ENCODE data around the gene ENHO. TPM values are rescaled to one million over a fixed set of nuclear protein-coding genes. Genes with fewer than 3 reads are reported as not detected.
"Not testable (repeated sequence)": the region's sequence is repeated elsewhere in the genome, so short reads cannot be mapped to it uniquely, and the experiment has no call there.

The ENHO gene
- total and polyA plus RNA-seq, 8 donors = 1.2 to 63.8 (median 11.4) TPM; not detected in 2

DNA sequence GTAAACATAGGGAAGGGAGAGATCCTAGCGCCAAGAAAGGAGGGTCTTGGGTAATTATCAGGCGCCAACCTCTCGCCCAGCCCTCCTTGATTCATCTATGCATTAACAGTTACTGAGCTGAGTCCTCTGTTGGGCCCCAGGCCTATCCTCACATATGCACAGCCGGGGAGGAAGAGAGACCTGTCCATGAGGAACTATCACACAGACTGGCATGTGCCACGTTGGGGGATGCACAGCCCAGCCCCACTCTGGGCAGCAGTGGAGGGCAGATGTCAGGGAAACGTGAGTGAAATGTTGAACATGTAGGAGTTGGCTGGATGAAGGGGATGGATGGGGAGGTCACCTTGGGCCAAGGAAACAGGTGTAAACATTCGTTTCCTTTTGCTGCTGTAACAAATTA lies 18.8 kb upstream of the ENHO start:
- Histone ChIP-seq H3K27me3 (peaks cover 0 to 18% (median 0%) of the 10 kb centered on the region in 3 donors), H3K36me3 (no peaks in the 10 kb centered on the region), H3K4me1 (no peaks in the 10 kb centered on the region), H3K9me3 (no peaks in the 10 kb centered on the region), H3K4me3 (no peak overlapping the region), H3K27ac (no peak overlapping the region)
- DNase-seq = no peak
- intact Hi-C loops (cut with DNase I; ENCODE audit: low total_unique reads) = no loop called here
- WGBS, 5 donors = 69 to 78% (median 76%) methylated on average over 7 of the region's 7 CpGs
- no peak for TF ChIP-seq POLR2AphosphoS5 (IDR thresholded peaks at IDR 0.05)
- TF ChIP-seq EP300 (IDR thresholded peaks at IDR 0.05) = no peak
- TF ChIP-seq, protein P1, sequence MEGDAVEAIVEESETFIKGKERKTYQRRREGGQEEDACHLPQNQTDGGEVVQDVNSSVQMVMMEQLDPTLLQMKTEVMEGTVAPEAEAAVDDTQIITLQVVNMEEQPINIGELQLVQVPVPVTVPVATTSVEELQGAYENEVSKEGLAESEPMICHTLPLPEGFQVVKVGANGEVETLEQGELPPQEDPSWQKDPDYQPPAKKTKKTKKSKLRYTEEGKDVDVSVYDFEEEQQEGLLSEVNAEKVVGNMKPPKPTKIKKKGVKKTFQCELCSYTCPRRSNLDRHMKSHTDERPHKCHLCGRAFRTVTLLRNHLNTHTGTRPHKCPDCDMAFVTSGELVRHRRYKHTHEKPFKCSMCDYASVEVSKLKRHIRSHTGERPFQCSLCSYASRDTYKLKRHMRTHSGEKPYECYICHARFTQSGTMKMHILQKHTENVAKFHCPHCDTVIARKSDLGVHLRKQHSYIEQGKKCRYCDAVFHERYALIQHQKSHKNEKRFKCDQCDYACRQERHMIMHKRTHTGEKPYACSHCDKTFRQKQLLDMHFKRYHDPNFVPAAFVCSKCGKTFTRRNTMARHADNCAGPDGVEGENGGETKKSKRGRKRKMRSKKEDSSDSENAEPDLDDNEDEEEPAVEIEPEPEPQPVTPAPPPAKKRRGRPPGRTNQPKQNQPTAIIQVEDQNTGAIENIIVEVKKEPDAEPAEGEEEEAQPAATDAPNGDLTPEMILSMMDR (IDR thresholded peaks at IDR 0.05) = no peak
- no peak for TF ChIP-seq POLR2A (IDR thresholded peaks at IDR 0.05)

DNA sequence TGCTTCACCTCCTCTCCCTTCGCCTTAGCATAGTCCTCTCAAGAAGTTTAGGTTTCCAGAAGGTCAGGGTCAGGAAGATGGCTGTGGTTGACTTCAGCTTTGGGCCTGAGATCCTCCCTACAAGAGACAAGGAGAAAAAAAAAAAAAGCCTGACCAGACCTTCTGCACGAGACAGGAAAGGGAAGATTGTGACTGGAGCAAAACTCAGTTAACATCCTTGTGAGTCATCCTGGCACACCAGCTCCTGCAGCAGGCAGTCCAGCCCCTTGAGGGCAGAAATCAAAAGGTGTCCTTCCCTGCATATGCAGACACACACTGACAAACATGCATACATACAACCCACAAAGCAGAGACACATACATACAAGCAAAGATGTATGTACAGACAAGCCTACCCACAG lies 18.0 kb upstream of the ENHO start:
- DNase-seq = no peak
- no peaks in the 10 kb centered on the region for H3K36me3 ChIP-seq
- no peak overlapping the region for H3K4me3 ChIP-seq
- H3K27me3 ChIP-seq = peaks cover 0 to 21% (median 0%) of the 10 kb centered on the region in 3 donors
- TF ChIP-seq, protein P1 (IDR thresholded peaks at IDR 0.05) = no peak
- TF ChIP-seq POLR2AphosphoS5 (IDR thresholded peaks at IDR 0.05) (no peak), POLR2A (IDR thresholded peaks at IDR 0.05) (no peak), EP300 (IDR thresholded peaks at IDR 0.05) (no peak)
- WGBS, 5 donors = 55 to 68% (median 64%) methylated on average over 2 of the region's 2 CpGs
- intact Hi-C loops (cut with DNase I; ENCODE audit: low total_unique reads) = no loop called here
- no peak overlapping the region for H3K27ac ChIP-seq
- no peaks in the 10 kb centered on the region for H3K9me3 ChIP-seq
- no peaks in the 10 kb centered on the region for H3K4me1 ChIP-seq

DNA sequence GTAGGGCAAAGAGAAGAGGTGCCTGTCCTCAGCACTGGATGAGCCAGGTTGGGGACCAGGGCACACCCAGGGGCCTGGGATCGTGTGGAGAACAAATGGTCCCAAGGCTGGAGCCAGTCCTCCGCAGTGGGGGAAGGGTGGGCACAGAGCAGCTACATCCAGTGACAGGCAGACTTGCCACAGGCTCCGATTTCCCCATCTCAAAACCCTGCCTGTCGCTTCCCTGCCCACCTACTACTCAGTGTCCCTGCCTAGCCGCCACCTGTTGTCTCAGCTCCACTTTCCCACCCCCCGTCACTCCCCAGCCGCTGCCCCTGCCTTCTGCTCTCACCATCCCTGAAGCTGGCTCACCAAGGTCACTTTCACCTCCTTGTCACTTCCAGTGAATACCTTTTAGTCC lies 13.9 kb upstream of the ENHO start:
- WGBS, 5 donors = 42 to 49% (median 48%) methylated on average over 7 of the region's 7 CpGs
- Histone ChIP-seq H3K36me3 (no peaks in the 10 kb centered on the region), H3K27ac (no peak overlapping the region), H3K27me3 (peaks cover 0 to 47% (median 0%) of the 10 kb centered on the region in 3 donors), H3K9me3 (peaks cover 0 to 8% (median 2%) of the 10 kb centered on the region in 4 donors), H3K4me3 (no peak overlapping the region), H3K4me1 (no peaks in the 10 kb centered on the region)
- intact Hi-C loops (cut with DNase I; ENCODE audit: low total_unique reads) = no loop called here
- TF ChIP-seq POLR2A (IDR thresholded peaks at IDR 0.05) = no peak
- TF ChIP-seq, protein P1 (IDR thresholded peaks at IDR 0.05) = no peak
- no peak for TF ChIP-seq POLR2AphosphoS5 (IDR thresholded peaks at IDR 0.05)
- TF ChIP-seq EP300 (IDR thresholded peaks at IDR 0.05) = no peak
- DNase-seq = no peak

DNA sequence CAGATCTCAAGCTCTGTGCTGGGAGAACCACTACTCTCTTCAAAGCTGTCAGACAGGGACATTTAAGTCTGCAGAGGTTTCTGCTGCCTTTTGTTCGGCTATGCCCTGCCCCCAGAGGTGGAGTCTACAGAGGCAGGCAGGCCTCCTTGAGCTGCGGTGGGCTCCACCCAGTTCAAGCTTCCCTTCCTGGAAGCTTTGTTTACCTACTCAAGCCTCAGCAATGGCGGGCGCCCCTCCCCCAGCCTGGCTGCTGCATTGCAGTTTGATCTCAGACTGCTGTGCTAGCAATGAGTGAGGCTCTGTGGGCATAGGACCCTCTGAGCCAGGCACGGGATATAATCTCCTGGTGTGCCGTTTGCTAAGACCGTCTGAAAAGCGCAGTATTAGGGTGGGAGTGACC lies 9.3 kb upstream of the ENHO start:
- intact Hi-C loops (cut with DNase I; ENCODE audit: low total_unique reads); H3K4me3 ChIP-seq; H3K36me3 ChIP-seq; H3K4me1 ChIP-seq; H3K9me3 ChIP-seq; H3K27ac ChIP-seq; DNase-seq: not testable (repeated sequence)
- peaks cover 0 to 40% (median 0%) of the 10 kb centered on the region in 3 donors for H3K27me3 ChIP-seq
- 79 to 98% (median 89%) methylated on average over 6 to 8 of the region's 8 CpGs for WGBS, 5 donors

DNA sequence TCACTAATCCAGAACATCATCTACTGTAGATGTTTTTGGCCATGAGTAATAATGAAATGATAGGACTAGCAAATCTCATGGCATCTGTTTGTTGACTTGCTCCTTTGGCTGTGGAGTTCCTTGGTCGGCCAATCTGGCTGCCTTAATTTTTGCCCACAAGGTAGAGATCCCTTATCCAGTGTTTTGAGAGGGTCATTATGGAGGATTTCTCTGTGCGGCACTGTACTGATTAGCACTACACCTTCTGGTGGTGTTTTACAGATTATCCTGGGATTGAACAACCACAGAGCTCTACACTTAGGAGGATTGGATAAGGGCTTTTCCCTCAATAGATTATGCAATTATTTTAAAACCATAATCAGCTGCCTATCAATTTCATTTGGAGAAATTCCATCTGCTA lies 3.2 kb upstream of the ENHO start:
- intact Hi-C loops (cut with DNase I; ENCODE audit: low total_unique reads) = no loop called here
- peaks cover 3 to 17% (median 13%) of the 10 kb centered on the region in 4 donors for H3K4me1 ChIP-seq
- H3K4me3 ChIP-seq = no peak overlapping the region
- 45 to 70% (median 51%) methylated on average over 2 of the region's 2 CpGs for WGBS, 5 donors
- no peak overlapping the region for H3K27ac ChIP-seq
- peaks cover 0 to 9% (median 0%) of the 10 kb centered on the region in 3 donors for H3K27me3 ChIP-seq
- H3K9me3 ChIP-seq = no peaks in the 10 kb centered on the region
- TF ChIP-seq, protein P1 (IDR thresholded peaks at IDR 0.05) = no peak
- TF ChIP-seq EP300 (IDR thresholded peaks at IDR 0.05) = no peak
- no peak for TF ChIP-seq POLR2AphosphoS5 (IDR thresholded peaks at IDR 0.05)
- no peak for TF ChIP-seq POLR2A (IDR thresholded peaks at IDR 0.05)
- DNase-seq = no peak
- no peaks in the 10 kb centered on the region for H3K36me3 ChIP-seq
